GM12891 (cell line): Measurements from ENCODE around the gene SPOP.

ENCODE experiments used
- POLR2A ChIP-seq: IDR thresholded peaks from 2 replicates; pipeline ENCODE4 v1.6.1; 2011; ENCODE audit warnings: low read depth, low read length, control low read depth
- POLR2AphosphoS5 ChIP-seq: IDR thresholded peaks from 2 replicates; pipeline ENCODE4 v1.6.1; 2011; ENCODE audit warnings: low read depth, low read length, control low read depth
- TAF1 ChIP-seq: IDR thresholded peaks from 2 replicates; pipeline ENCODE4 v1.6.1; 2011; ENCODE audit warnings: low read depth, low read length, control low read depth

DNA sequence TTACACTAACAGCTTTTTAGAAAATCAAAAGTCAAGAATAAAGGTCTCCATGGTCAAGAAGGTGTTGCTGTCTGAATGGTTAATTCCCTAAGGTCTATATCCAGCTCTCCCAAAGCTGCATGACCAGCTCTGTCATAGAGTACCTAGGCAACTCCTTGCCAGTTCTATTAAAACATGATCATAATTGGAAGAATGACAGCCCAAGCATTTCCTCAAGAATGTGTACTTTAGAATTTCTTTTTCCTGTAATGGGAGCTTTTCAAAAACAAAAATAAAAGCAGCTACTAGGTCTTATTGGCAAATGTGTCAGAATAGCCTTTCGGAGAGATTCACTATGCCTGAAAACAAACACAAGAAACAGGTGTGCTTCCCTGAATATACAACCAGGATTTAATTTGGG lies 7.9 kb downstream of the SPOP start:
- no peak for TF ChIP-seq POLR2AphosphoS5
- TF ChIP-seq POLR2A, result no peak
- no peak for TF ChIP-seq TAF1
